Choroid plexus epithelial cell (primary cell): ENCODE results near the gene ACKR3.

ENCODE experiments used
- DNase-seq: peaks from one replicate; pipeline ENCODE4 v3.0.0-alpha.2; 2010; ENCODE audit warnings: low read depth
- H3K4me3 ChIP-seq: 2 replicates; pipeline ENCODE4 v1.5.1; 2011; ENCODE audit warnings: low read depth, mild to moderate bottlenecking, control low read depth, low read length, moderate library complexity
- CTCF ChIP-seq: conservative IDR thresholded peaks from 2 replicates; pipeline ENCODE4 v1.5.1; 2011; ENCODE audit warnings: low read depth, mild to moderate bottlenecking, control low read depth, inconsistent platforms, low read length, moderate library complexity

The ACKR3 gene

GRCh38 chr2:236548179-236548921 is 21.3 kb upstream of the ACKR3 start:
- H3K4me3 ChIP-seq = no peak overlapping the region
- DNase-seq = peak; percentile 91
- no peak for TF ChIP-seq CTCF

GRCh38 chr2:236549165-236549564 is 20.5 kb upstream of the ACKR3 start:
- DNase-seq = no peak
- TF ChIP-seq CTCF = no peak
- H3K4me3 ChIP-seq = no peak overlapping the region

- no peak for TF ChIP-seq CTCF
- no peak overlapping the region for H3K4me3 ChIP-seq
- no peak for DNase-seq
Observed at GRCh38 chr2:236550290-236550689, 19.3 kb upstream of the ACKR3 start.

GRCh38 chr2:236550701-236551465 is 18.7 kb upstream of the ACKR3 start:
- H3K4me3 ChIP-seq = no peak overlapping the region
- DNase-seq = no peak
- no peak for TF ChIP-seq CTCF

GRCh38 chr2:236551471-236552211 is 18.0 kb upstream of the ACKR3 start:
- no peak overlapping the region for H3K4me3 ChIP-seq
- no peak for DNase-seq
- TF ChIP-seq CTCF = no peak

- no peak for DNase-seq
- no peak overlapping the region for H3K4me3 ChIP-seq
- no peak for TF ChIP-seq CTCF
Observed at GRCh38 chr2:236552212-236552542, 17.4 kb upstream of the ACKR3 start.
